IMR-90 (cell line): ENCODE measurements around the gene NMUR2. TPM values are rescaled to one million over a fixed set of nuclear protein-coding genes. Genes with fewer than 3 reads are reported as not detected.

Experiments used
- ATAC-seq: fragments of 200-7000 bp; cut with Tn5 transposase; 2 replicates; pipeline ENCODE4 v1.9.1; 2020; ENCODE audit warnings: low read depth, mild to moderate bottlenecking, moderate library complexity
- BruUV-seq: library from RNA; stranded (reverse); fragments of 400-500 nt; replicated peaks from 2 replicates; lab custom pipeline; 2021; lab: Mats Ljungman, UMichigan
- CTCF ChIA-PET: fragments of 300-600 bp; formaldehyde crosslinking; extraction: SDS; loops from one replicate; lab custom pipeline; 2021; ENCODE audit warnings: antibody characterized with exemption; lab: Yijun Ruan, JAX
- POLR2A ChIA-PET: fragments of 300-600 bp; sonication (Branson Sonifier 250); formaldehyde crosslinking; loops from one replicate; lab custom pipeline; 2022; ENCODE audit warnings: antibody characterized with exemption; ENCODE audit not compliant: unreplicated experiment; lab: Charles Lee
- DNase-seq: peaks from one replicate; pipeline ENCODE4 v3.0.0; 2013
- H2AFZ ChIP-seq: replicated peaks from 2 replicates; pipeline ENCODE3; 2013; ENCODE audit warnings: low read length, mild to moderate bottlenecking; ENCODE audit not compliant: poor library complexity
- H2AK5ac ChIP-seq: 2 replicates; pipeline ENCODE4 v1.6.1; 2013; ENCODE audit warnings: low read depth, low read length, inconsistent platforms
- H2AK9ac ChIP-seq: replicated peaks from 2 replicates; pipeline ENCODE3; 2013; ENCODE audit warnings: mild to moderate bottlenecking, low read depth, low read length, moderate library complexity; ENCODE audit not compliant: poor library complexity
- H2BK120ac ChIP-seq: 2 replicates; pipeline ENCODE4 v1.6.1; 2013; ENCODE audit warnings: low read depth, low read length, inconsistent platforms
- H2BK15ac ChIP-seq: 3 replicates; pipeline ENCODE4 v1.6.1; 2013; ENCODE audit warnings: low read depth, low read length, inconsistent platforms
- H2BK20ac ChIP-seq: 2 replicates; pipeline ENCODE4 v1.6.1; 2013; ENCODE audit warnings: low read depth, mild to moderate bottlenecking, inconsistent platforms, low read length, moderate library complexity
- H2BK5ac ChIP-seq: 2 replicates; pipeline ENCODE4 v1.6.1; 2013; ENCODE audit warnings: mild to moderate bottlenecking, low read depth, low read length, inconsistent platforms; ENCODE audit not compliant: poor library complexity, severe bottlenecking
- H3K14ac ChIP-seq: replicated peaks from 2 replicates; pipeline ENCODE4 v1.6.1; 2013; ENCODE audit warnings: low read depth, low read length, inconsistent platforms
- H3K18ac ChIP-seq: 2 replicates; pipeline ENCODE4 v1.6.1; 2013; ENCODE audit warnings: low read depth, low read length, control low read depth
- H3K23ac ChIP-seq: 2 replicates; pipeline ENCODE4 v1.6.1; 2013; ENCODE audit warnings: low read depth, low read length, inconsistent platforms
- H3K27ac ChIP-seq: 2 replicates; pipeline ENCODE4 v1.5.1; 2013; ENCODE audit warnings: mild to moderate bottlenecking, control low read depth, low read length; ENCODE audit not compliant: insufficient read depth
- H3K27me3 ChIP-seq: 2 replicates; pipeline ENCODE4 v1.6.1; 2013; ENCODE audit warnings: low read length; ENCODE audit not compliant: control insufficient read depth, insufficient read depth
- H3K36me3 ChIP-seq: 2 replicates; pipeline ENCODE4 v1.6.1; 2013; ENCODE audit warnings: low read length, mixed read lengths; ENCODE audit not compliant: control insufficient read depth, insufficient read depth
- H3K4ac ChIP-seq: 2 replicates; pipeline ENCODE4 v1.6.1; 2013; ENCODE audit warnings: low read depth, low read length, inconsistent platforms
- H3K4me1 ChIP-seq: 2 replicates; pipeline ENCODE4 v1.6.1; 2013; ENCODE audit warnings: low read length, mixed read lengths; ENCODE audit not compliant: control insufficient read depth, insufficient read depth
- H3K4me2 ChIP-seq: 2 replicates; pipeline ENCODE4 v1.6.1; 2013; ENCODE audit warnings: low read depth, mild to moderate bottlenecking, control low read depth, low read length, moderate library complexity
- H3K4me3 ChIP-seq: 2 replicates; pipeline ENCODE4 v1.5.1; 2013; ENCODE audit warnings: low read depth, mild to moderate bottlenecking, control low read depth, low read length, moderate library complexity; ENCODE audit not compliant: insufficient read depth
- H3K56ac ChIP-seq: 2 replicates; pipeline ENCODE4 v1.6.1; 2013; ENCODE audit warnings: low read length, inconsistent platforms; ENCODE audit not compliant: insufficient read depth; ENCODE audit errors: extremely low read depth
- H3K79me1 ChIP-seq, 2 experiments: 2 replicates each; pipeline ENCODE4 v1.6.1; 2013; ENCODE audit warnings: low read length in 2 of 2, inconsistent platforms in 1 of 2, low read depth in 1 of 2
- H3K9ac ChIP-seq: 2 replicates; pipeline ENCODE4 v1.6.1; 2013; ENCODE audit warnings: low read depth, low read length, control low read depth
- H3K9me1 ChIP-seq: 2 replicates; pipeline ENCODE4 v1.6.1; 2013; ENCODE audit warnings: low read length, inconsistent platforms; ENCODE audit not compliant: insufficient read depth
- H3K9me3 ChIP-seq: 2 replicates; pipeline ENCODE4 v1.6.1; 2013; ENCODE audit warnings: low read length; ENCODE audit not compliant: control insufficient read depth, insufficient read depth
- H4K20me1 ChIP-seq: 2 replicates; pipeline ENCODE4 v1.6.1; 2013; ENCODE audit warnings: low read length, inconsistent platforms; ENCODE audit not compliant: insufficient read depth
- H4K5ac ChIP-seq: 2 replicates; pipeline ENCODE4 v1.6.1; 2013; ENCODE audit warnings: mild to moderate bottlenecking, low read depth, low read length, control low read depth
- H4K8ac ChIP-seq, 2 experiments: 2 replicates each; pipeline ENCODE4 v1.6.1; 2013; ENCODE audit warnings: low read depth in 2 of 2, low read length in 2 of 2, control low read depth in 1 of 2, inconsistent platforms in 1 of 2
- H4K91ac ChIP-seq: 2 replicates; pipeline ENCODE4 v1.6.1; 2013; ENCODE audit warnings: low read depth, low read length, inconsistent platforms; ENCODE audit not compliant: insufficient read depth
- BHLHE40 ChIP-seq: fragments of 150-350 bp; IDR thresholded peaks from 2 replicates; pipeline ENCODE4 v1.6.1; 2016; ENCODE audit warnings: mild to moderate bottlenecking, low read depth, low read length
- RCOR1 ChIP-seq: IDR thresholded peaks from 2 replicates; pipeline ENCODE4 v1.6.1; 2012; ENCODE audit warnings: mild to moderate bottlenecking, low read length, improper control_type of control experiment; ENCODE audit not compliant: insufficient replicate concordance
- WGBS, 2 experiments: methylation state at CpG; one replicate each; pipeline versions ENCODE4 v1.1.5 to v1.1.7; 2013; ENCODE audit warnings: missing lambda C conversion rate in 2 of 2; ENCODE audit not compliant: insufficient read length in 1 of 2; ENCODE audit errors: extremely low coverage in 2 of 2; 5-methylcytosine and 5-hydroxymethylcytosine counted together
- dilution Hi-C: fragments of 300-500 bp; cut with HindIII; formaldehyde crosslinking; loops from one replicate; pipeline ENCODE4 v1.14.3; 2018; ENCODE audit warnings: low sequenced_read_pairs; ENCODE audit not compliant: unreplicated experiment
- in situ Hi-C: fragments of 300-500 bp; cut with MboI; formaldehyde crosslinking; loops from 3 replicates; pipeline ENCODE4 v1.14.3; 2019; ENCODE audit warnings: low sequenced_read_pairs, inconsistent platforms, mixed read lengths
- intact Hi-C: fragments of 100-400 bp; cut with micrococcal nuclease; formaldehyde crosslinking; loops from 2 replicates; pipeline ENCODE4 v1.10.0; 2022
- polyA plus RNA-seq, 3 experiments: library from polyadenylated mRNA; depleted of rRNA; stranded (reverse); fragments of >200 nt; gene quantifications; 2 replicates each; pipeline ENCODE4 v1.2.3, GENCODE V29; 2012; ENCODE audit warnings: low replicate concordance in 1 of 3
- total RNA-seq: library from RNA; depleted of rRNA; stranded (reverse); fragments of >200 nt; gene quantifications from 2 replicates; pipeline ENCODE4 v1.2.3, GENCODE V29; 2012

The NMUR2 gene
- total and polyA plus RNA-seq, 2 of the 4 experiments (the other 2 are of a cell fraction): not detected

GRCh38 chr5:152404494-152404893, 585 bp downstream of the NMUR2 start:
- Histone ChIP-seq H3K4me3 (no peak overlapping the region), H3K14ac (no peak overlapping the region), H3K23ac (no peak overlapping the region), H3K9me1 (no peaks in the 10 kb centered on the region), H2BK20ac (no peak overlapping the region), H2AK5ac (no peak overlapping the region), H4K5ac (no peak overlapping the region), H3K4me2 (no peak overlapping the region), H3K18ac (no peak overlapping the region), H3K27me3 (no peaks in the 10 kb centered on the region), H3K27ac (no peak overlapping the region), H2AFZ (no peak overlapping the region), H2BK15ac (no peak overlapping the region), H2AK9ac (no peak overlapping the region), H2BK5ac (no peak overlapping the region), H3K9ac (no peak overlapping the region), H3K4ac (no peak overlapping the region), H3K56ac (no peak overlapping the region), H4K20me1 (no peaks in the 10 kb centered on the region), H2BK120ac (no peak overlapping the region), H4K8ac (no peak overlapping the region), H4K91ac (no peak overlapping the region), H3K79me1 (no peaks in the 10 kb centered on the region), H3K9me3 (peaks cover 9% of the 10 kb centered on the region), H3K4me1 (no peaks in the 10 kb centered on the region), H3K36me3 (no peaks in the 10 kb centered on the region)
- no peak for DNase-seq
- ATAC-seq: no peak
- intact Hi-C loops (no loop called here), dilution Hi-C loops (no loop called here), in situ Hi-C loops (no loop called here)
- ChIA-PET CTCF (no interaction called here), POLR2A (no interaction called here)
- BruUV-seq: no TSS peak
- 80% methylated on average over 15 of the region's 23 CpGs; no CpG with 5 or more reads in 1 of the 2 experiments for WGBS, 2 experiments
- TF ChIP-seq BHLHE40 (no peak), RCOR1 (no peak)
